NCI-H2171 (cell line): Measurements from ENCODE around the gene NDUFS1.
A peak's percentile ranks its signal among the peaks of the same experiment; 100 is the strongest.
"Not testable (repeated sequence)": the region's sequence is repeated elsewhere in the genome, so short reads cannot be mapped to it uniquely, and the experiment has no call there.

ENCODE experiments used
- DNase-seq: peaks from one replicate; lab custom pipeline; 2025; lab: John Stamatoyannopoulos, UW

Gene NDUFS1

DNA sequence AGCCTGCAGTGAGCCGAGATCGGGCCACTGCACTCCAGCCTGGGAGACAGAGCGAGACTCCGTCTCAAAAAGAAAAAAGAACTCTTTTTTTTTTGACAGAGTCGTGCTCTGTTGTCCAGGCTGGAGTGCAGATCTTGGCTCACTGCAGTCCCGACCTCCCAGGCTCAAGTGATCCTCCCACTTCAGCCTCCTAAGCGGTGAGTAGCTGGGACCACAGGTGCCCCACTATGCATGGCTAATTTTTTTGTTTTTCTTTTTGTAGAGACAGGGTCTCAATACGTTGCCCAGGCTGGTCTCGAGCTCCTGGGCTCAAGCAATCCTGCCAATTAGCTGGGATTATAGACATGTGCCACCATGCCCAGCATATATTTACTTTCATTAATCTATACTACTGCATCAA lies 60.8 kb downstream of the NDUFS1 start:
- DNase-seq: no peak

DNA sequence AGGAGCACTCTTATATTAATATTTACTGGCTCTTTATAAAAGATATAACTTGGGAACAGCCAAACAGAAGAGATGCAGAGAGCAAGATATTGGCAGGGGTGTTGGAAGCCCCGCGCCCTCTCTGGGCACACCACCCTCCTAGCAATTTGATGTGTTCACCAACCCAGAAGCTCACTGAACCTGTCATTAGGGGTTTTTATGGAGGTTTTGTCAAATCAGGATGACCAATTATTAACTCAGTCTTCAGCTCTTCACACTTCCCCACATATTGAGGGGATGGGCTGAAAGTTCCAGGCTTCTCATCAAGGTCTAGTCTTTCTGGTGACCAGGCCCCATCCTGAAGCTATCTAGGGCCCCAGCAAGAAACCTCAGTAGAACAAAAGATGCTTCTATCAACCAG lies 62.4 kb downstream of the NDUFS1 start:
- DNase-seq: no peak

DNA sequence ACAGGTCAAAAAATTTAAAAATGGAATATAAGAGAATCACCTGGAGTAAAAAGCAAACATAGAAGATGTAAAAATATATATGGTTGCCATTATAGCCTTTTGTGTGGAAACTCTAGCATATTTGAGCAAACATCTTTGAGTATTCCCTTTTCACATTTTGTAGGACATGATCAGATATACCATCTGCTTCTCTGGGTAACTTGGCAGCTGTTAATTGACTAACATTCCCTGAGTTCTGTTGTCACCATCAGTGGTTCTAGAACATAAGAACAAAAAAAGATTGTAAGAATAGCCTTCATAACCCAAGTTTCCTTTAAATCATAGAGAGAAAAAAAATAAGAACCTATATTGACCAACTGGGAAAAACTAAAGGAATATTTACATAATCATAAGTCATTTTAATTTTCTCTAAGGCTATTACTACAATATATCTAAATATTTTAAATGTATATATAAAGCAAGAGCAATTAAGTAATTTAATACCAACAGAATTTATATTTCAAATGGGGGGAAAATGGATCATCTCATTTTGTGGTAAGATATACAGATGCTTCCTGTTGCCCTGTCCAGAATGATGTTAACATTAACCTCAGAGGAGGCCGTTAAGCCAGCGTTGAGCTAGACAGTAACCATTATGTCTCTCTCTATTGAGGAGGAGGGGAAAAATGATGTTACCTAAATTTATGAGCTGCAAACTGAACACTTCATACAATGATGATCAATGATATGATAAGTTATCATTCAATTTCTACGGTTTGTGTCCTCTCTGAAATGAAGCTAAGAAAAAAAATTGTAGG lies 63.5 kb downstream of the NDUFS1 start:
- DNase-seq: peak; percentile 10

DNA sequence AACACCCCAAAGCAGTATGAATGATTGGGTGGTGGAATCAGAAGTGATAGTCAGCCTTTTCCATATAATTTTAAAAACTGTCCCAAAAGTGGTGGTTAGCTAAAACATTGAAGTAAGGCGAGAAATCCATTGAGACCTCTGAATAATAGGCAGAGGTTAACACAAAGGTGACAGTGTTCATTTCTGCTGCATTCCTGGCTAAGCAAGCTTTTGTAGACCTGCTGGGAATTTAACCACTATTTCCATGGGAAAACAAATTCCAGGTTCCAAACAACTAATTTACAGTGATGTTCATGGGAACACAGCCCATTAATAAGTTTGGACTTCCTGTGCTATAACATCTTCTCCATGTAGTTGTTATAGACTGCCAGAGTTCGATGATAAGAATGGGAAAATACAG lies 66.9 kb downstream of the NDUFS1 start:
- DNase-seq: no peak

DNA sequence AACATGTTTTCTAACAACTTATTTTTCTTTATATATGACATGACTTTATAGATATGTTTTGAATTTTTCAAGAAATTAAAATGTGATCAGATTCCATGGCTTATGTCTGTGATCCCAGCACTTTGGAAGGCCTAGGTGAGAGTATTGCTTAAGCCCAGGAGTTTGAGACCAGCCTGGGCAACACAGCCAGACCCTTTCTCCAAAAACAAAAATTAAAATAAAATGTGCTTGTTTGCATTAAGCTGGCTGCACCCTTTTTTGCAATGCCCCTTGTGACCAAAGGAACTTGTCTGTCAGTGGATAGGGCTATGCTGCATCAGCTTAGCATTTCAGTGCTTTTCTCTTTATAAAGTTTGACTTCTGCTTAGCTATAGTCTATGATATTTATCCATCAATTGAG lies 71.0 kb downstream of the NDUFS1 start:
- DNase-seq: no peak

DNA sequence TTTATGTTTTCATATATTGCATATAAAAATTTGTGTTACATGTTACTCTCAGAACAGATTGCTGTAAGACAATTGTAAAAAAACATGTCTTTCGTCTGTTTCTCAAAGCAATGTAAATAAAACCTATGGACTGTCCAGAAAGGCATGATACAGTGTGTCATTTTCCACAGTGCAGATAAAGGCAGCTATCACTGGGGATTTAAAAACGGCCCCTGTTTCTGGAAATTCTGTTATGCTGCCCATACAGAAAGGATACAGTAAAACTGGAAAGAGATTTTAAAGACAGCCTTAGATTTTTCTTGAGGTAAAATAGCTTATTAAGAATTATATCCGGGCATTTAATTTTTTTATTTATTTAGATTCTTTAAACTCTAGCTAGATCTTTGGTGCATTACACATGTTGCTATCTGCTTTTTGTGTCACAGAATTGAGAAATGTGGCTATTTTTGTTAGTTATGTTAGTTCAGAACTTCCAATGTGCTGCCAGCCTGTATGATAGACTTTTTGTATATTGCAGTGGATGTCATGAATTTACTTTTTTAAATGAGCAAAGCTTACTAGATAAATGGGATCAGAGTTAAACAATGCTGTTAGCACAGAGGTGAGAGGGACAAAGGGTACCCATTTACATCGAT lies 72.4 kb downstream of the NDUFS1 start:
- no peak for DNase-seq

DNA sequence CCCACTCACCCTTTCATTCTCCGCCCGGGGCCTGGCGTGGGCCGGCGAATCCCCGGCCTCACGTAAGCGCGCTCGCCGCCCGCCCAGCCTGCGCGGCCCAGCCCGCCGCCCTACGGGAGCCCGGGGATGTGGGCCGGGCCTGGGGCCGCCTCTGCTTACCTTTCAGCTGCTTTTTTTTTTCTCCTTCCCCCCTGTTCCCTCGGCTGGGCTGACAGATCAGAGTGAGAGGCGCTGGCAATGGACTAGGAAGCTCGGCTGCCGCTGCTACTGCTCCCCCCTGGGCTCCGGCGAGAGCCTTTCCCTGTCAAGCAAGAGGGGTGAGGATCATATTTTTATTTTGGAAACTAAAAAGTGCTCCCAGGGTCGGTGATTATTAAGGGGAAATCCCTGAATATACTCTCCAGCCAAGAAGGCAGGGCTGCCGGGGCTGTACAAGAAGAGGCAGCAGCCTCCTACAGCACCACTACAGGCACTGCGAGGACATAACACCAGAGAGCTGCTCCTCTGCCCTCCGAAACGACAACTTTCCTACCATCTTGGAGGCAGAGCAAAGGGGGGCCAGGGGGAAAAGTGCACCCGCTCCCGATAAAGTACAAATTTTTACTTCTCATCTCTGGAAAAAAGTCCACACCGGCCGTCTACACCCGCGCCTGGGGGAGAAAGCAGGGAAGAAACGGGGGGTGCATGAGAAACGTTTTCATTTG lies 73.3 kb downstream of the NDUFS1 start, which contains the start of gene INO80D:
Gene INO80D, minus strand, starts transcription at position 433 of the 704 bp plus-strand sequence. CDS start 23,158 bp downstream, outside the sequence.
- DNase-seq: peak; percentile 79

DNA sequence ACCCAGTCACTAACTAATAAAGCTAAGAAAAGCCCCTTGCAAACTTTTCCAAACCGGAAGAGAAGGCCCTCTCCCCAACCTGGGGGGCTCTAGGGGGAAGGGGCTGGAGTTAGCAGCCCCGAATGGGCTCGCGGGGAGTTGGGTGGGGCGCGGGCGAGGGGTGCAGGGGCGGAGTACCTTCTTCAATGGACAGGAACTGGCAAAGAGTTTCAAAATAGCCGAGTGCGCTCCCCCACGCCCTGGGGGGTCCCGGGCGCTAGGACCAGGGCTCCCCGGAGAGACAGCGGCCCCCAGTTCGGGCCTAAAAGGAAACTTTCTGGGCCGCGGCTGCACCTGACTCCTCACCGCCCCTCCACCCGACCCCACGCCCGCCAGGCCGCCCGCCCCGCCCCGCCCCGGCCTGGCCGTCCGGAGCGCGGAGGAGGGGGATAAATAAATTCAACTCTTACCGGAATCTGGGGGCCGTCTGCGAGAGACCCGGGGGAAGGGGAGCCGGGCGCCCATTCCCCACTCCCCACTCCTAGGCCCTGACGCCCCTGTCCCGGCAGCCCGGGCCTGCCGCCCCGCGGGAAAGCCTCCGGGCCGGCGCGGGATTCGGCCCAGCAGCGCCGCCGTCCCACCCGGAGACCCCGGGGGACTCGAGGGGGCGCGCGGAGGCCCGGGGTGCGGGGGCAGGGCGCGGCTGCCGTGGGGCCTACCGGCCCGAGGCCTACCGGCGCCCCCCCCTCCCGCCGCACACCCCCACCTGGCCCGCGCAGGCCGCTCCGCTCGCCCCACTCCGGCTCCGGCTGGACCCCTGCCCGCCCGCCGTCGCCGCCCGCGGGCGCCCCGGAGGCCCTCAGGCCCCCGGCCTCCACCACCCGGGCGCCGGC lies 74.1 kb downstream of the NDUFS1 start:
- DNase-seq: no peak

DNA sequence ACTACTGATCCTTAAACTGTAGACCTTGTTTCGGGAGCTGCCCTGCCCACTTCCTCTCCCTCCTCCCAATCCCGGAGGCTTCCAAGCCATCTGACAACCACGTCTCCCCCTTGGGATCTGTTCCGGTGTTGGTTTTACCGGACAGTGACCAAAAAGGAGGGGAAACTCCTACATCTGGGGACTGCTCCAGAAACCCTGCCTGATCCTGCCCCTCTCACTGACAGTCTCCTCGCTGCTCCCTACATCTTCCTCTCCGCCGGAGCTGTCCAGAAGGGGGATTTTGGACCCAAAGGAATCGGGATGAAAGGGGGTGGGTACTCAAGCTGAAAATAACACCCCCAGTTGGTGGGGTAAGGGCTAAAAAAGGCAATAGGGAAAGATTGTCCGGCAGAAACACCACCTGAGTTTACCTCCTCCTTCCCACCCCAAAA lies 74.8 kb downstream of the NDUFS1 start:
- DNase-seq: peak; percentile 10

DNA sequence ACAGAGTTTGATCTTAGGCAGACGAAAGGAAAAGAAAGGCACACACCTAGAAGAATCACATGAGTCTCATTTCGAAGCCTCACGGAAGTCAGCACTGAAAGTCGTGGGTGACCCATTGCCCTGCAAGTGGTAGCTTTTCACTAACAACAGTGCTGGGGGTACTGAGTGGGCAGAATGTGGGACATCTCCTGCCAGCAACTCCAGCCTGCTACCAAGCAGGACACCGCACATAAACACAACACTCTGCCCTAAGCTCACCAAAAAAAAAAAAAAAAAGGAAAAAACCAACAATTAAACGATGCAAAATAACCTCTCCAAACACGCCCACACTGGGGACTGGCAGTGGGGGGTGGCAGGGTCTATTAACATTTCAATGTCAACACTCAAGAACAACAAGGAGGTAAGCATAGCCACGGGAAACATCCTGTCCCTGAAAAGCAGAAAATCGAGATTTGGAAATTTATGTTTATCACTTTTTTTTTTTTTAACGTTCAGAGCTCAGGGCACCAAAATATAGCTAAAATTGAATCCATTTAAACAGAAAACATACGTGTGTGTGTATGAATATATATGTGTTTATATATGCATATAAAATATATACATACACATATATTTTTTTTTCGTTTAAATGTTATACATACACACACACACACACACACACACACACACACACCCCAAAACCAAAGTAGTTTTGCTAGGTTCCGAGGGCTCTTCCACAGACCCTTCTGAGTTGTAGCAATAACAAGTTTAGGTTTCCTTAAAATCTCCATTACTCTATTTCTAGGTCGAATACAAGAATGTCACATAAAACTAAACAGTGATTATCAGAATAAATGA lies 75.4 kb downstream of the NDUFS1 start:
- no peak for DNase-seq

DNA sequence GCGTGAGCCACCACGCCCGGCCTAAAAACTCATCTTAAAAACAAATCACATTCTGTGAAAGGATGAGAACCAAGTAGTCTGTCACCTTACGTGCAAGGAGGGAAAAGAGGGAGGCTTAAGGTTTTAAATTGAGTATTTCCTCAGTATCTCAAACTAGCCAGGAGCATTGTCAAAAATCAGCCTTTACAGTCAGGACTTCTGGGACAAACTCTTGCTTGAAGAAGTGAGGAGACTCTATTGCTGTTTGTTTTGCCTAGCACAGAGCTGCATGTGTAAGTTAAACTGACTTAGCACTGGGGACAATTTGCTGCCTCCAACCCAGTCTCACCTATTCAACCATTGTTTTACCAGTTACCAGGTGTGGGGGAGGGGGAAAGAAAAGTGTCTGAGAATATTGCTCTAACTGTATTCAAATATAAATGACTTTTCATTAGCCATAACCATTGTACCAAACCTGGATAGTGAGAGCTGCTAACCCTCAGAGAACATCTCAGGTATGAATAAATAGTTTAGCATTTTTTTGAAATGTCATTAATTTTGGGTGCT lies 76.9 kb downstream of the NDUFS1 start:
- DNase-seq: no peak

DNA sequence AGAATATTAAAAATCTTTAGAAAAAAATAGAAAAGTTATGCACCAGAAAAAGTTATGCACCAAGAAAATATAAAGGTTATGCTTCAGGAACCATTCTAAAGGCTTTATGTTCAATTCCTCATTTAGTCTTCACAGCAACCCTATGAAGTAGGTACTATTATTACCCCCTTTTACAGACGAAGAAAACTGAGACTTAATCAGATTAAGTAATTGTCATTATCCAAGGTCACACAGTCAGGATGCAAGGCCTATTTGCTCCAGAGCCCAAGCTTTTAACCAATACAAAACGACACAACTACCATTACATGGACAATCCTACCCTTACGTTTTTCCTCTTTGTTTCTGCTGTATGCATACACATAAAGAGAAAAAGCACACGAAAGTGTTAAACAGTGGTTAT lies 78.3 kb downstream of the NDUFS1 start:
- no peak for DNase-seq

DNA sequence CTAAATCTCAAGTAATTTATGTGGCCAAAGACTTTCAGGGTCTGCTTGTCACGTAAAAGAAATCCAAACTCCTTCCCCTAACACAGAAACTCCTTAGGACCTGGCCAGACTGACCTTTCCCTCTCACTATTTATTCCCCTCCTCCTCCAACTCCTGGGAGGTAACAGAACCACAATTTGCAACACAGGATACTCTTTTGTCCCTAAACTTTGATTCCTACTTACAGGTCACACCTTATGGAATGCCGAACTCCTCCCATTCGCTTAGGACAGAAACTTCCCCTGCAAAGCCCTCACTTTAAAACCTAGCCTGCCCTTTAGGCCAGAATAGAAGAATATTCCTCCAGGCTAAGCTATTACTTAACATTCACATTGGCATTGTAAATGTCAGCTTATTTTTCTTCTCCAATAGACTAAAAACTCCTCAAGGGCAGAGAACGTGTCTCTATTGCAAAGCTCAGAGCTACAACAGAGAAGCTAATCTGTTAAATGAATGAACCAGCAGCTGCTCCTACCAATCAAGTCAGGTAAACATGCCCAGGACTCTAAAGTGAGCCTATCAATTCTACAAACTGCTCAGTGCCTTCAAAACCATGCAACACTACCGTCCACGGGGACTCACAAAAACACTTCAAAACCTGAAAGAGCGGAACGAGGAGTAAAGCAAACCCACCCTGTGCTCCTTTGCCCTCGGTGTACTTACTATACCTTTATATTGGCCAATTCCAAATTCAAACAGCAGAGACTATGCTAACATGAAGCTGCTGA lies 79.4 kb downstream of the NDUFS1 start:
- no peak for DNase-seq

DNA sequence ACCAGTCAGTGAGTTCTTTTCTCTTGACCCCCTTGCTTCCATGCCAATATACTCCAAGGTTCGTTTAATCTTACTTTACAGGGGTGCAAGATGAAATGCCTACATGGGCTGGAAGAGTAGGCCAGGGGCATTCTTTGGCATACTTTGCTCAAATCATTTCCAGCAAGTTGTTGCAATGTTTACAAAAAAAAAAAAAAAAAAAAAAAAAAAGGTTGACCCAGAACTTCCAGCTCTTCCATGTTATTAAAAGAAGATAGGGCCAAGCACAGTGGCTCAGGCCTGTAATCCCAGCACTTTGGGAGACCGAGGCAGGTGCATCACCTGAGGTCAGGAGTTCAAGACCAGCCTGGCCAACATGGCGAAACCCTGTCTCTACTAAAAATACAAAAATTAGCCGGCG lies 81.4 kb downstream of the NDUFS1 start:
- DNase-seq: not testable (repeated sequence)

DNA sequence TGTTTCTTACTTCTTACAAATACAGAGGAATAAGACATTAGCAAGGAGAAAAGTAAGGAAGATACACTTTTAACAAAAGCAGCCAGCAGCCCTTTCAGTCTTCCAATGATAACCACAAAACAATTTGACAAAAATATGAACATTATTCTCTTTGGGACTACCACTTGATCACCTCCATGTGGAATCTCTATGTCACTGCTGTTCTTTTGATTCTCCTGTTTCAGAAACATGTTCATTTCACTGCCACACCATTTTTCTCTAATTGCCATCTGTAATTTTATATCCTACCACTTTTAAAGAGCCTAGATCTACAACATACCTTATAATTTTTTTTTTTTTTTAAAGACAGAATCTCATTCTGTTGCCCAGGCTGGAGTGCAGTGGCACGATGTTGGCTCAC lies 84.1 kb downstream of the NDUFS1 start:
- DNase-seq: peak; percentile 4

DNA sequence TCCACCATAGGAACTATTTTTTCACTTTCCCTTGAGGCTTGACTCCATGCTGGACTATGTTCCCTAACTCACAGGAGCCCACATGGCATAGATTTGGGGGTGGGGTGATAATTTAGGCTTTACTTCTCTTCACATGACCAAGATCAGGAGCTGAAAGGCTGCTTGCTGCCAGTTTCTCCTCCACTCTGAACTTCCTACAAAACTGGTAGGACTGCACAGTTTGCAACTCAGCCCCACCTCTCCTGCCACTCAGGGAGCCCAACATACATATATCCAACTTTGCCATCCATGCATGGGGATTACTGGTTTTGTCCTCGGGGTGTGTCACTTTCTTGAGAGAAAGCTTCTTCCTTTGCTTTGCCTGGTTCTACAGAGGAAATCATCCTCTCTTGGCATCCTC lies 87.4 kb downstream of the NDUFS1 start:
- no peak for DNase-seq

DNA sequence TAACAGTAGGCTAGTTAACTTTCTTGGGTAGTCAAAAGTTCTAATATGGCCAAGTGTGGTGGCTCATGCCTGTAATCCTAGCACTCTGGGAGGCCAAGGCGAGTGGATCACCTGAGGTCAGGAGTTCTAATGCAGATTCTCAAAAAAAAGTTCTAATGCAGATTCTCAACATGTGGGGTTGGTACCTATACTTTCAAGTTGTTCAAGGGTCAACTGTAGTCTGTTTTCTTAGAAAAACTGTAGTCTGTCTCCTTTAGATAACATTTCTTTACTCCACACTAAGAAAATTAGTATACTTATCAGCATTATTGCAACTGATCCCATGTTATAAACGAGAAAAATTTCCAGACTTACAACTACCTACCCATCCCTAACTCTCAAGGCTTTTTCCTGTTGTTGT lies 89.8 kb downstream of the NDUFS1 start:
- no peak for DNase-seq

DNA sequence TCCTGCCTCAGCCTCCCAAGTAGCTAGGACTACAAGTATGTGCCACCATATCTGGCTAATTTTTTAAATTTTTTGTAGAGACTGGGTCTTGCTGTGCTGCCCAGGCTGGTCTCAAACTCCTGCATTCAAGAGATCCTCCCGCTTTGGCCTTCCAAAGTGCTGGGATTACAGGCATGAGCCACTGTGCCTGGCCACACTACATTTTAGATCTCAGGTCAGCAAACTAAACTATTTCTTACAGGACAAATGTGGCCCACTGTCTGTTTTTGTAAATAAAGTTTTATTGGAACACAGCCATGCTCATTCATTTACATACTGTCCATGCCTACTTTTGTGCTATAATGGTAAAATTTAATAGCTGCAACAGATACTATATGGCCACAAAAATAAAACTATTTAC lies 91.0 kb downstream of the NDUFS1 start:
- DNase-seq: no peak
